Right atrium auricular region (tissue), 2 donors: ENCODE results near the gene RAB1B. TPM values are rescaled to one million over a fixed set of nuclear protein-coding genes. Genes with fewer than 3 reads are reported as not detected.

Source experiments
- DNase-seq: peaks from one replicate; pipeline ENCODE4 v3.0.0-alpha.2; 2019; ENCODE audit warnings: low spot score
- H3K27ac ChIP-seq, 2 donors: fragments of 200-600 bp; sonication (generic); 1 replicate in 1 of 2; 2 replicates in 1 of 2; pipeline ENCODE4 v1.5.1; 2016 to 2019
- H3K27me3 ChIP-seq, 2 donors: fragments of 200-600 bp; sonication (generic); one replicate each; pipeline versions ENCODE4 v1.5.1 to v1.6.0; 2017 to 2019
- H3K36me3 ChIP-seq: fragments of 200-600 bp; sonication (generic); one replicate; pipeline ENCODE4 v1.5.1; 2016
- H3K4me1 ChIP-seq, 2 donors: fragments of 200-600 bp; sonication (generic); one replicate each; pipeline versions ENCODE4 v1.5.1 to v1.6.0; 2017 to 2019
- H3K4me3 ChIP-seq, 2 donors: fragments of 200-600 bp; sonication (generic); 1 replicate in 1 of 2; 2 replicates in 1 of 2; pipeline ENCODE4 v1.5.1; 2017 to 2019; ENCODE audit warnings: mild to moderate bottlenecking in 1 of 2, moderate library complexity in 1 of 2
- H3K9me3 ChIP-seq, 2 donors: fragments of 200-600 bp; sonication (generic); one replicate each; pipeline ENCODE4 v1.5.1; 2019
- CTCF ChIP-seq, 2 donors: fragments of 200-600 bp; sonication (generic); IDR thresholded peaks; one replicate each; pipeline ENCODE4 v1.5.1; 2019; ENCODE audit warnings: antibody characterized with exemption in 2 of 2
- total RNA-seq, 2 donors: library from RNA; depleted of rRNA; stranded (reverse); fragments of >200 nt; gene quantifications; one replicate each; pipeline ENCODE4 v1.1.0, GENCODE V29; 2016

The RAB1B gene
- total RNA-seq, 2 donors from 2014 or later: 95.6 to 115 TPM

- Histone ChIP-seq H3K4me1 (peaks cover 0 to 9% of the 10 kb centered on the region in 2 donors), H3K36me3 (no peaks in the 10 kb centered on the region), H3K9me3 (no peaks in the 10 kb centered on the region), H3K27me3 (peaks cover 0 to 11% of the 10 kb centered on the region in 2 donors), H3K27ac (no peak overlapping the region), H3K4me3 (no peak overlapping the region)
- no peak for TF ChIP-seq CTCF (IDR thresholded peaks at IDR 0.05)
- DNase-seq: no peak
Observed at GRCh38 chr11:66294626-66295620, 26.5 kb downstream of the RAB1B start.

GRCh38 chr11:66297610-66298009 is 29.2 kb downstream of the RAB1B start:
- Histone ChIP-seq H3K27me3 (peaks cover 0 to 5% of the 10 kb centered on the region in 2 donors), H3K36me3 (no peaks in the 10 kb centered on the region), H3K4me3 (no peak overlapping the region), H3K27ac (no peak overlapping the region), H3K9me3 (no peaks in the 10 kb centered on the region), H3K4me1 (no peaks in the 10 kb centered on the region)
- DNase-seq: no peak
- no peak for TF ChIP-seq CTCF (IDR thresholded peaks at IDR 0.05)

GRCh38 chr11:66299186-66299585 is 30.7 kb downstream of the RAB1B start:
- Histone ChIP-seq H3K27me3 (no peaks in the 10 kb centered on the region), H3K9me3 (no peaks in the 10 kb centered on the region), H3K27ac (no peak overlapping the region), H3K4me1 (no peaks in the 10 kb centered on the region), H3K4me3 (no peak overlapping the region), H3K36me3 (no peaks in the 10 kb centered on the region)
- no peak for DNase-seq
- no peak for TF ChIP-seq CTCF (IDR thresholded peaks at IDR 0.05)

- H3K9me3 ChIP-seq: no peaks in the 10 kb centered on the region
- no peak overlapping the region for H3K27ac ChIP-seq
- H3K4me1 ChIP-seq: no peaks in the 10 kb centered on the region
- H3K27me3 ChIP-seq: no peaks in the 10 kb centered on the region
- no peak for DNase-seq
- TF ChIP-seq CTCF (IDR thresholded peaks at IDR 0.05): no peak
- H3K36me3 ChIP-seq: no peaks in the 10 kb centered on the region
- H3K4me3 ChIP-seq: no peak overlapping the region
Observed at GRCh38 chr11:66302656-66303055, 34.2 kb downstream of the RAB1B start.

- no peak for TF ChIP-seq CTCF (IDR thresholded peaks at IDR 0.05)
- Histone ChIP-seq H3K36me3 (no peaks in the 10 kb centered on the region), H3K27ac (no peak overlapping the region), H3K4me3 (no peak overlapping the region), H3K4me1 (peaks cover 0 to 17% of the 10 kb centered on the region in 2 donors), H3K27me3 (no peaks in the 10 kb centered on the region), H3K9me3 (no peaks in the 10 kb centered on the region)
- DNase-seq: no peak
Observed at GRCh38 chr11:66309475-66309874, 41.0 kb downstream of the RAB1B start.
